DND-41 (cell line): ENCODE data around the gene USP32.

Experiments
- EZH2 ChIP-seq: IDR thresholded peaks from 3 replicates; pipeline ENCODE4 v1.6.1; 2012; ENCODE audit warnings: borderline replicate concordance, low read depth, mild to moderate bottlenecking, moderate library complexity, low read length, inconsistent platforms; ENCODE audit not compliant: severe bottlenecking
- TF ChIP-seq, protein P1 (sequence below): IDR thresholded peaks from 2 replicates; pipeline ENCODE4 v1.5.1; 2012; ENCODE audit warnings: borderline replicate concordance, low read length, moderate library complexity, mild to moderate bottlenecking; ENCODE audit not compliant: poor library complexity, severe bottlenecking; ENCODE audit errors: extremely low read depth

DNA sequence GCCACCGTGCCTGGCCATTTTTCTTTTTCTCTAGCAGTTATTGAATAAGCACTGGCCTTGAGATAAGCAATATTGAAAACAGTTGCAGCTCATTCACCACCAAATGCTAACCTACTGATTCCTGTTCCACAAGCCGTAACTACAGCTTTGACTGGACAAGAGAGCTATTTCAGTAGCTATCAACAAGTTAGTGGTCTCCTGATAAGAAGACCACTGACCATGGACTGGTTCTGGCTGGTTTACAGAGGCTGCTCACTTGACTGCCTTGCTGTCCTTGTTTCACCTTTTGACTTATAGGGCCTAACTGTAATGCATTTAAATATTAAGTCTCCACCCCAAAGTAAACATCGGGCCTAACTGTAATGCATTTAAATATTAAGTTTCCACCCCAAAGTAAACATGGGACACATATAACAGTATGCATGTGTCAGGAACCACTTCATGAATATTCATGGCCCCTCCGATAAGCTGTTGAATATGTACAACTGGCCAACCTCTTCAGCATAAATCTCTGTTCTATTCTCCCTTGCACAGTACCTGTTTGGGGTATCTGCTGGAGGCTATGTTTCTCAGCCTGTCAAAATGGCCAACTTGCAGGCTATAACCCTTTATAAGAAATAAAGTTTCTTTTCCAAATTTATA is 94.1 kb downstream of the USP32 start:
- no peak for TF ChIP-seq EZH2
- TF ChIP-seq, protein P1, sequence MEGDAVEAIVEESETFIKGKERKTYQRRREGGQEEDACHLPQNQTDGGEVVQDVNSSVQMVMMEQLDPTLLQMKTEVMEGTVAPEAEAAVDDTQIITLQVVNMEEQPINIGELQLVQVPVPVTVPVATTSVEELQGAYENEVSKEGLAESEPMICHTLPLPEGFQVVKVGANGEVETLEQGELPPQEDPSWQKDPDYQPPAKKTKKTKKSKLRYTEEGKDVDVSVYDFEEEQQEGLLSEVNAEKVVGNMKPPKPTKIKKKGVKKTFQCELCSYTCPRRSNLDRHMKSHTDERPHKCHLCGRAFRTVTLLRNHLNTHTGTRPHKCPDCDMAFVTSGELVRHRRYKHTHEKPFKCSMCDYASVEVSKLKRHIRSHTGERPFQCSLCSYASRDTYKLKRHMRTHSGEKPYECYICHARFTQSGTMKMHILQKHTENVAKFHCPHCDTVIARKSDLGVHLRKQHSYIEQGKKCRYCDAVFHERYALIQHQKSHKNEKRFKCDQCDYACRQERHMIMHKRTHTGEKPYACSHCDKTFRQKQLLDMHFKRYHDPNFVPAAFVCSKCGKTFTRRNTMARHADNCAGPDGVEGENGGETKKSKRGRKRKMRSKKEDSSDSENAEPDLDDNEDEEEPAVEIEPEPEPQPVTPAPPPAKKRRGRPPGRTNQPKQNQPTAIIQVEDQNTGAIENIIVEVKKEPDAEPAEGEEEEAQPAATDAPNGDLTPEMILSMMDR, result no peak
